BLaER1 (cell line): ENCODE data around the gene SEC14L1.

Experiments used
- H3K27ac ChIP-seq: shearing (Covaris generic); formaldehyde crosslinking; 2 replicates; pipeline ENCODE4 v1.8.1; 2022
- H3K27me3 ChIP-seq: shearing (Covaris generic); formaldehyde crosslinking; 2 replicates; pipeline ENCODE4 v1.8.1; 2022
- H3K36me3 ChIP-seq: shearing (Covaris generic); formaldehyde crosslinking; 2 replicates; pipeline ENCODE4 v1.8.1; 2022
- H3K4me1 ChIP-seq: shearing (Covaris generic); formaldehyde crosslinking; 2 replicates; pipeline ENCODE4 v1.8.1; 2022
- H3K4me2 ChIP-seq: shearing (Covaris generic); formaldehyde crosslinking; 2 replicates; pipeline ENCODE4 v1.8.1; 2022
- H3K4me3 ChIP-seq: shearing (Covaris generic); formaldehyde crosslinking; 2 replicates; pipeline ENCODE4 v1.8.1; 2022
- H3K9ac ChIP-seq: shearing (Covaris generic); formaldehyde crosslinking; 2 replicates; pipeline ENCODE4 v1.8.1; 2022
- H3K9me3 ChIP-seq: shearing (Covaris generic); formaldehyde crosslinking; 2 replicates; pipeline ENCODE4 v1.8.1; 2022
- H4K20me1 ChIP-seq: shearing (Covaris generic); formaldehyde crosslinking; 2 replicates; pipeline ENCODE4 v1.8.1; 2022
- Cebpa-rat ChIP-seq: shearing (Covaris generic); IDR thresholded peaks from 2 replicates; pipeline ENCODE4 v1.8.1; 2022

Gene SEC14L1

GRCh38 chr17:77215281-77215680, 74.5 kb downstream of the SEC14L1 start:
- Histone ChIP-seq H3K27me3 (no peaks in the 10 kb centered on the region), H3K9me3 (no peaks in the 10 kb centered on the region), H3K9ac (no peak overlapping the region), H4K20me1 (no peaks in the 10 kb centered on the region; the same call in 1 of the 2 replicates), H3K4me3 (no peak overlapping the region), H3K27ac (no peak overlapping the region), H3K4me1 (peaks cover 35% of the 10 kb centered on the region), H3K36me3 (peaks cover 62% of the 10 kb centered on the region), H3K4me2 (no peak overlapping the region)
- no peak for TF ChIP-seq Cebpa-rat

- H3K4me3 ChIP-seq: no peak overlapping the region
- no peaks in the 10 kb centered on the region for H3K9me3 ChIP-seq
- peaks cover 23% of the 10 kb centered on the region for H3K4me1 ChIP-seq
- no peak overlapping the region for H3K9ac ChIP-seq
- H3K4me2 ChIP-seq: no peak overlapping the region
- no peak overlapping the region for H3K27ac ChIP-seq
- H4K20me1 ChIP-seq: no peaks in the 10 kb centered on the region; the same call in 1 of the 2 replicates
- peaks cover 55% of the 10 kb centered on the region for H3K36me3 ChIP-seq
- no peaks in the 10 kb centered on the region for H3K27me3 ChIP-seq
- TF ChIP-seq Cebpa-rat: no peak
Measured at GRCh38 chr17:77216486-77216885, 75.7 kb downstream of the SEC14L1 start.

GRCh38 chr17:77217123-77217522, 76.4 kb downstream of the SEC14L1 start:
- Histone ChIP-seq H3K36me3 (peaks cover 55% of the 10 kb centered on the region), H3K27ac (no peak overlapping the region), H3K4me3 (no peak overlapping the region), H3K9me3 (no peaks in the 10 kb centered on the region), H3K4me2 (no peak overlapping the region), H3K9ac (no peak overlapping the region), H4K20me1 (no peaks in the 10 kb centered on the region; the same call in 1 of the 2 replicates), H3K4me1 (peaks cover 17% of the 10 kb centered on the region), H3K27me3 (no peaks in the 10 kb centered on the region)
- no peak for TF ChIP-seq Cebpa-rat

- Histone ChIP-seq H3K4me1 (peaks cover 13% of the 10 kb centered on the region), H3K4me2 (no peak overlapping the region), H3K9ac (no peak overlapping the region), H3K9me3 (no peaks in the 10 kb centered on the region), H4K20me1 (no peaks in the 10 kb centered on the region), H3K27ac (no peak overlapping the region), H3K4me3 (no peak overlapping the region), H3K36me3 (peaks cover 55% of the 10 kb centered on the region), H3K27me3 (no peaks in the 10 kb centered on the region)
- no peak for TF ChIP-seq Cebpa-rat
Measured at GRCh38 chr17:77217566-77217965, 76.8 kb downstream of the SEC14L1 start.

GRCh38 chr17:77218902-77219301, 78.1 kb downstream of the SEC14L1 start:
- Histone ChIP-seq H3K27ac (no peak overlapping the region), H3K4me1 (no peaks in the 10 kb centered on the region), H4K20me1 (no peaks in the 10 kb centered on the region), H3K4me3 (no peak overlapping the region), H3K4me2 (no peak overlapping the region), H3K27me3 (no peaks in the 10 kb centered on the region), H3K36me3 (peaks cover 43% of the 10 kb centered on the region), H3K9ac (no peak overlapping the region), H3K9me3 (no peaks in the 10 kb centered on the region)
- TF ChIP-seq Cebpa-rat: no peak

- peaks cover 3% of the 10 kb centered on the region for H3K4me1 ChIP-seq
- peaks cover 17% of the 10 kb centered on the region for H3K9me3 ChIP-seq
- no peak overlapping the region for H3K27ac ChIP-seq
- TF ChIP-seq Cebpa-rat: no peak
- H4K20me1 ChIP-seq: no peaks in the 10 kb centered on the region
- no peak overlapping the region for H3K9ac ChIP-seq
- no peaks in the 10 kb centered on the region for H3K27me3 ChIP-seq
- no peak overlapping the region for H3K4me3 ChIP-seq
- H3K4me2 ChIP-seq: no peak overlapping the region
- H3K36me3 ChIP-seq: peaks cover 18% of the 10 kb centered on the region
Measured at GRCh38 chr17:77222356-77222755, 81.6 kb downstream of the SEC14L1 start.

GRCh38 chr17:77223642-77224420, 83.1 kb downstream of the SEC14L1 start:
- peaks cover 17% of the 10 kb centered on the region for H3K9me3 ChIP-seq
- no peak for TF ChIP-seq Cebpa-rat
- no peaks in the 10 kb centered on the region for H4K20me1 ChIP-seq
- H3K9ac ChIP-seq: no peak overlapping the region
- H3K4me2 ChIP-seq: no peak overlapping the region
- H3K4me3 ChIP-seq: no peak overlapping the region
- no peak overlapping the region for H3K27ac ChIP-seq
- H3K27me3 ChIP-seq: no peaks in the 10 kb centered on the region
- peaks cover 18% of the 10 kb centered on the region for H3K4me1 ChIP-seq
- H3K36me3 ChIP-seq: 0 out of 2 replicates have a peak, but pooled peaks cover 3% of the 10 kb centered on the region

- peaks cover 21% of the 10 kb centered on the region for H3K4me1 ChIP-seq
- TF ChIP-seq Cebpa-rat: no peak
Measured at GRCh38 chr17:77225265-77225664, 84.5 kb downstream of the SEC14L1 start.

GRCh38 chr17:77227461-77228240, 86.9 kb downstream of the SEC14L1 start:
- Histone ChIP-seq H4K20me1 (no peaks in the 10 kb centered on the region), H3K4me2 (peak overlapping the region; percentile 67)
- no peak for TF ChIP-seq Cebpa-rat

More at GRCh38 chr17:77225265-77225664, 84.5 kb downstream of the SEC14L1 start:
- Histone ChIP-seq H3K27ac (no peak overlapping the region), H3K4me2 (no peak overlapping the region), H3K36me3 (no peaks in the 10 kb centered on the region), H3K9me3 (peaks cover 17% of the 10 kb centered on the region), H3K9ac (no peak overlapping the region), H4K20me1 (no peaks in the 10 kb centered on the region), H3K27me3 (no peaks in the 10 kb centered on the region), H3K4me3 (no peak overlapping the region)

GRCh38 chr17:77228241-77228752, 87.5 kb downstream of the SEC14L1 start:
- Histone ChIP-seq H3K4me1 (peaks cover 21% of the 10 kb centered on the region), H3K9ac (peak overlapping the region; percentile 23; the same call in 1 of the 2 replicates), H3K36me3 (no peaks in the 10 kb centered on the region), H4K20me1 (no peaks in the 10 kb centered on the region), H3K4me2 (peak overlapping the region; percentile 67), H3K4me3 (no peak overlapping the region), H3K27ac (peak overlapping the region; percentile 63; the same call in 1 of the 2 replicates), H3K9me3 (peaks cover 17% of the 10 kb centered on the region), H3K27me3 (no peaks in the 10 kb centered on the region)
- TF ChIP-seq Cebpa-rat: no peak

More at GRCh38 chr17:77227461-77228240, 86.9 kb downstream of the SEC14L1 start:
- no peaks in the 10 kb centered on the region for H3K27me3 ChIP-seq
- H3K9me3 ChIP-seq: peaks cover 17% of the 10 kb centered on the region
- peaks cover 21% of the 10 kb centered on the region for H3K4me1 ChIP-seq
- no peaks in the 10 kb centered on the region for H3K36me3 ChIP-seq
- peak overlapping the region; percentile 23 for H3K9ac ChIP-seq
- H3K27ac ChIP-seq: peak overlapping the region; percentile 63
- H3K4me3 ChIP-seq: no peak overlapping the region
